ENCODE data around the gene APOD.
"Not testable (repeated sequence)": the region's sequence is repeated elsewhere in the genome, so short reads cannot be mapped to it uniquely, and the experiment has no call there.

APOD gene

DNA sequence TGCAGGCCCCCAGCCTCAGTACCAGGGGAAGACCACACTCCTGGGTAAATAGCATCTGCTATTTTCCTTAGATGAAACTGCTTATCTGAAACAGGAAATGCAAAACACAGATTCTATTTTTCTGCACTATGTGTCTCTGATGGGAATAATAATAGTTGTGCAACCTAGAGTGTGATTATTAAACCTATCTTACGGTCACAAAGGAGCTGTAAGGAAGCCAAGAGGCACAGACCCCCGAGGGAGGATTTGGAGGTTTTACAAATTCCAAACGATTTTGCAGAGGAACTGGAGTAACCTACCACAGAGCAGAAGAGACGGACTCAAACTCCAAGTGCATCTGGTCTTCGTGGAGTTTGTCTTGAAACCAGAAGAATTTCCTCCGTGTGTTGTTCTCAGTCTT is 14.1 kb upstream of the APOD start:
- H3K27ac ChIP-seq = no peak overlapping the region
- no peaks in the 10 kb centered on the region for H3K9me3 ChIP-seq (ENCODE audit: severe bottlenecking)
- H3K36me3 ChIP-seq = no peaks in the 10 kb centered on the region
- H3K4me3 ChIP-seq (ENCODE audit: low read depth, low read length) = no peak overlapping the region
- no peak for DNase-seq
- TF ChIP-seq, protein P1, sequence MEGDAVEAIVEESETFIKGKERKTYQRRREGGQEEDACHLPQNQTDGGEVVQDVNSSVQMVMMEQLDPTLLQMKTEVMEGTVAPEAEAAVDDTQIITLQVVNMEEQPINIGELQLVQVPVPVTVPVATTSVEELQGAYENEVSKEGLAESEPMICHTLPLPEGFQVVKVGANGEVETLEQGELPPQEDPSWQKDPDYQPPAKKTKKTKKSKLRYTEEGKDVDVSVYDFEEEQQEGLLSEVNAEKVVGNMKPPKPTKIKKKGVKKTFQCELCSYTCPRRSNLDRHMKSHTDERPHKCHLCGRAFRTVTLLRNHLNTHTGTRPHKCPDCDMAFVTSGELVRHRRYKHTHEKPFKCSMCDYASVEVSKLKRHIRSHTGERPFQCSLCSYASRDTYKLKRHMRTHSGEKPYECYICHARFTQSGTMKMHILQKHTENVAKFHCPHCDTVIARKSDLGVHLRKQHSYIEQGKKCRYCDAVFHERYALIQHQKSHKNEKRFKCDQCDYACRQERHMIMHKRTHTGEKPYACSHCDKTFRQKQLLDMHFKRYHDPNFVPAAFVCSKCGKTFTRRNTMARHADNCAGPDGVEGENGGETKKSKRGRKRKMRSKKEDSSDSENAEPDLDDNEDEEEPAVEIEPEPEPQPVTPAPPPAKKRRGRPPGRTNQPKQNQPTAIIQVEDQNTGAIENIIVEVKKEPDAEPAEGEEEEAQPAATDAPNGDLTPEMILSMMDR (IDR thresholded peaks at IDR 0.05; ENCODE audit: low read depth, low read length) = no peak
- H3K27me3 ChIP-seq (ENCODE audit: insufficient read depth, low read depth, severe bottlenecking) = no peaks in the 10 kb centered on the region

DNA sequence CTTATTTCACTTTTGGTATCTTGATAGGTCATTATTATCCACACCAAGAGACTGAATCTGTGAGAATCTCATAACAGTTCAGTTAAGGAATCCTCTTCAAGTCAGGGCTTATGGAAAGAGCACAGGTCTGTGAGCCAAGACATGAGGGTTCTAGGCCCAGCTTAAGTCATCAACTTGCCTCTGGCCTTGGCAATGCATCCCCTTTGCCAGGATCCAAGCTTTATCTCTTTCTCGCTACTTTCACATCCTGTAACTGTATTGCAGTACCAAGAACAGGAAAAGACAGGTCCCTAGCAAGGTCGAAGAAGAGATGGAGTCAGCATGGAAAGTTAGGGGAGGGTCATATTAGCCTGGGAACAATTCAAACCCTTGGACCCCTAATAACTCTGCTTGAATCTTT is 13.5 kb upstream of the APOD start:
- Histone ChIP-seq H3K27me3 (ENCODE audit: insufficient read depth, low read depth, severe bottlenecking) (no peaks in the 10 kb centered on the region), H3K36me3 (no peaks in the 10 kb centered on the region), H3K27ac (no peak overlapping the region), H3K4me3 (ENCODE audit: low read depth, low read length) (no peak overlapping the region), H3K9me3 (ENCODE audit: severe bottlenecking) (no peaks in the 10 kb centered on the region)
- DNase-seq = no peak
- TF ChIP-seq, protein P1 (IDR thresholded peaks at IDR 0.05; ENCODE audit: low read depth, low read length) = no peak

DNA sequence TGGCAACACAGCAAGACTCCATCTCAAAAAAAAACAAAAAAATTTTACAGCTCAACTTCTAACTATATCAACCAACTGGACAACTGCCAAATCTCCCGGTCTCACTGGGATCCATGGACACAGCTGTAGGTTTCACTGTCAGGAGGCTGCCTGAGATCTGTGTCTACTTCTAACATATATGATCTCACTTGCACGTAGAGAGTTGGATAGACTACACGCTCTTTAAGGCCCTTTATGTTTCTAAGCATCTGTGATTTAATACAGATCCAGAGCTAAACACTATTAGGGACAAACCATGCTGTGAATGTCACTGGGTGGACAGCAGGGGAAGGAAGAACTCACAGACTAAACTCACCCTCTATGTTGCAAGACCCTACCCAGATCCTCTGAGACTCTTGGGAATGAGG is 13.0 kb upstream of the APOD start:
- Histone ChIP-seq H3K36me3 (no peaks in the 10 kb centered on the region), H3K9me3 (ENCODE audit: severe bottlenecking) (no peaks in the 10 kb centered on the region), H3K27ac (no peak overlapping the region), H3K27me3 (ENCODE audit: insufficient read depth, low read depth, severe bottlenecking) (no peaks in the 10 kb centered on the region), H3K4me3 (ENCODE audit: low read depth, low read length) (no peak overlapping the region)
- DNase-seq = no peak
- TF ChIP-seq, protein P1 (IDR thresholded peaks at IDR 0.05; ENCODE audit: low read depth, low read length) = no peak

DNA sequence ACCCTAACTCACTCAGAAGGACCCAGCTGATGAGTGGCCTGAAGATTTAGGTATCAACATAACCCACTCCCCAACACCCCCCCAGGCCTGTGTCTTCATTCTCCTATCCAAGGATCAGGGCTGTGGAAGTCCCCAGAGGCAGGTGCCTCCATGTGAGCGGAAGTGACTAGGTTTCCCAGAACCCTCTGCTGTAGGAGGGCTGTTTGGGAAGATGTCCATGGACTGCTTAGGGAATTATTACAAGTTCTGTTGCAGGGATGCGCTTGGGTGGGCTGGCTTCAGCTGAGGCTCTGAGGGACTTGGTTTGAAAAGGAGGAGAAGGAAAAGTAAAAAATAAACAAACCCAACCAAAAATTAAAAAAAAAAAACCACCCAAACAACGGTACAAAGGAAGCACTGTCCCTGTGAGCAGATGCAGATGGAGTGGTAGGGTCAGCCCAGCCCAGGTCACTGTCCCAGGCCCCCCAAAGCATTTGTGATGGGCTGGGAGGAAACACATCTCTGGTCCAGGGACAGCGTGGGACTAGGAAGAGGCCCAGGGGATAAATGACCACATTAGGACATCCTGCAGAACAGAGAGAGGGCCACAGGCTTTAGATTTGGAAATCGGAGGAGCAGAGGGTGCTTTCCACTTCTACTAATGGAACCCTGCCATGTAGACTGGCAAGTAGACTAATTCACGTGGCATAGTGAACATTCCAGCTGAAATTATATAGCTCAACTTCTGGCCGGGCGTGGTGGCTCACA is 12.2 kb upstream of the APOD start:
- H3K9me3 ChIP-seq (ENCODE audit: severe bottlenecking) = no peaks in the 10 kb centered on the region
- H3K27me3 ChIP-seq (ENCODE audit: insufficient read depth, low read depth, severe bottlenecking) = no peaks in the 10 kb centered on the region
- H3K4me3 ChIP-seq (ENCODE audit: low read depth, low read length) = no peak overlapping the region
- no peaks in the 10 kb centered on the region for H3K36me3 ChIP-seq
- no peak for DNase-seq
- TF ChIP-seq, protein P1 (IDR thresholded peaks at IDR 0.05; ENCODE audit: low read depth, low read length) = no peak
- H3K27ac ChIP-seq = no peak overlapping the region

DNA sequence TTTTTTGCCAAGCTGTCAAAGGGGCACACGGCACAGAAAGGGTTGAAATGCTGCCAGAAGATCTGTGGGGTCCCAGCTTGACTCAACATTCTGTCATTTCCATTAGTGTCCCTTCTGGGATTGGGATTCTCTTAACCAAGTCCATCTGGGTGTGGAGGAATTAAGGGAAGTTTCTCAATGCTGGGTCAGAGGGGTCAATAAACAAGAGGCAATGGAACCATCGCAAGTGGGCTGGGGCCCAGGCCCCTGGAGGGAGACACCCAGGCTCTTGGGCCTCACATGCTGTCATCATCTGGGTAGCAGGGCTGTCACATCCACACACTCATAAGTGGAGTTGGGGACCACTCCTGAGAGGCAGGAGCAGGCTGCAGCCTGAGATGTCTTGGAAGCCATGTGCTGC is 8.1 kb upstream of the APOD start:
- TF ChIP-seq, protein P1 (IDR thresholded peaks at IDR 0.05; ENCODE audit: low read depth, low read length) = no peak
- no peak for DNase-seq
- no peaks in the 10 kb centered on the region for H3K36me3 ChIP-seq

DNA sequence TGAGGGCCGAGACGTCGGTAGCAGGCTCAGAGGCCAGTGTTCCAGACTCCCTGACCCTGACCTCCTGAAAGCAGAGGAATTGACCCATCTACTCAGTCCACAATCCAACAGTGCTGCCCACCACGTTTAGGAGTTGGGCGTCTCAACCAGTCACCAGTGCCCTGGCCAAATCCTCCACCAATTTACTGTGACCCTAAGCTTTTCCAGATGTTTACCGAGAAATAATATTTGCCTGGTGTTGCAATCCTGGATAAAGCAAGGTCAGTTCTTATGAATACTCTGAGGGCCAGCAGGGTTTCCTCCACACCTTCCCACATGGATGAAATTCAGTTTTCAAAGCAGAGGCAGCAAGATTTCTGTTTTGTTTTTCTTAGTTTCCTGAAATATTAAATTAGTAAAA is 7.5 kb upstream of the APOD start:
- Histone ChIP-seq H3K27ac (no peak overlapping the region), H3K27me3 (ENCODE audit: insufficient read depth, low read depth, severe bottlenecking) (no peaks in the 10 kb centered on the region), H3K9me3 (ENCODE audit: severe bottlenecking) (no peaks in the 10 kb centered on the region), H3K4me3 (ENCODE audit: low read depth, low read length) (no peak overlapping the region), H3K36me3 (no peaks in the 10 kb centered on the region)
- TF ChIP-seq, protein P1 (IDR thresholded peaks at IDR 0.05; ENCODE audit: low read depth, low read length) = no peak
- no peak for DNase-seq

More for the DNA sequence above, 8.1 kb upstream of the APOD start:
- no peak overlapping the region for H3K4me3 ChIP-seq (ENCODE audit: low read depth, low read length)
- no peaks in the 10 kb centered on the region for H3K9me3 ChIP-seq (ENCODE audit: severe bottlenecking)
- no peaks in the 10 kb centered on the region for H3K27me3 ChIP-seq (ENCODE audit: insufficient read depth, low read depth, severe bottlenecking)
- H3K27ac ChIP-seq = no peak overlapping the region

DNA sequence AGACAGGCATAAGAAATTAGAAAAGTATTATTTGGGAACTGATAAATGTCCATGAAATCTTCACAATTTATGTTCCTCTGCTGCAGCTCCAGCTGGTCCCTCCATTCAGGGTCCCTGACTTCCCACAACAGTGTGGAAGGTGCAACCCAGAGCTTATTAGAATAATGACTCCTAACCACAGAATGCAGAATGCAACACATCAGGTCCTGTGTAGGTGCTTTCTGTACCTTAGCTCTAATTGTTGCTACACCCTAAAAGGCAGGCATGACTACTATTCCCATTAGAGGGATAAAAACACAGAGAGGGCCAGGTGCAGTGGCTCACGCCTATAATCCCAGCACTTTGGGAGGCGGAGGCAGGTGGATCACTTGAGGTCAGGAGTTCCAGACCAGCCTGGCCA is 6.6 kb upstream of the APOD start:
- H3K27ac ChIP-seq; H3K4me3 ChIP-seq (ENCODE audit: low read depth, low read length); H3K27me3 ChIP-seq (ENCODE audit: insufficient read depth, low read depth, severe bottlenecking); H3K9me3 ChIP-seq (ENCODE audit: severe bottlenecking); DNase-seq; H3K36me3 ChIP-seq: not testable (repeated sequence)

DNA sequence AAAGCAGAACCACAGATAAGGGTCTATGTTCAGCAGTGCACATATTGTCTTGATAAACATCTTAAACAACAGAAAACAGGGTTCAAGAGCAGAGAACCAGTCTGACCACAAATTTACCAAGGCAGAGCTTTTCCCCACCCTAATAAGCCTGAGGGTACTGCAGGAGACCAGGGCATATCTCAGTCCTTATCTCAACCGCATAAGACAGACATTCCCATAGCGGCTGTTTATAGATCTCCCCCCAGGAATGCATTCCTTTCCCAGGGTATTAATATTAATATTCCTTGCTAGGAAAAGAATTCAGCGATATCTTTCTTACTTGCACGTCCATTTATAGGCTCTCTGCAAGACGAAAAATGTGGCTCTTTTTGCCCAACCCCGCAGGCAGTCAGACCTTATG is 6.1 kb upstream of the APOD start:
- H3K27ac ChIP-seq; DNase-seq; H3K4me3 ChIP-seq (ENCODE audit: low read depth, low read length); H3K36me3 ChIP-seq; H3K27me3 ChIP-seq (ENCODE audit: insufficient read depth, low read depth, severe bottlenecking); H3K9me3 ChIP-seq (ENCODE audit: severe bottlenecking): not testable (repeated sequence)

Measured in WERI-Rb-1 (cell line).